ENCODE data around the gene LCN12.

The LCN12 gene

GRCh38 chr9:136913701-136914438 lies 38.2 kb upstream of the LCN12 start:
- FAIRE-seq, result no peak
- TF ChIP-seq CTCF (IDR thresholded peaks at IDR 0.05; ENCODE audit: insufficient read depth, missing control alignments), result no peak

DNA sequence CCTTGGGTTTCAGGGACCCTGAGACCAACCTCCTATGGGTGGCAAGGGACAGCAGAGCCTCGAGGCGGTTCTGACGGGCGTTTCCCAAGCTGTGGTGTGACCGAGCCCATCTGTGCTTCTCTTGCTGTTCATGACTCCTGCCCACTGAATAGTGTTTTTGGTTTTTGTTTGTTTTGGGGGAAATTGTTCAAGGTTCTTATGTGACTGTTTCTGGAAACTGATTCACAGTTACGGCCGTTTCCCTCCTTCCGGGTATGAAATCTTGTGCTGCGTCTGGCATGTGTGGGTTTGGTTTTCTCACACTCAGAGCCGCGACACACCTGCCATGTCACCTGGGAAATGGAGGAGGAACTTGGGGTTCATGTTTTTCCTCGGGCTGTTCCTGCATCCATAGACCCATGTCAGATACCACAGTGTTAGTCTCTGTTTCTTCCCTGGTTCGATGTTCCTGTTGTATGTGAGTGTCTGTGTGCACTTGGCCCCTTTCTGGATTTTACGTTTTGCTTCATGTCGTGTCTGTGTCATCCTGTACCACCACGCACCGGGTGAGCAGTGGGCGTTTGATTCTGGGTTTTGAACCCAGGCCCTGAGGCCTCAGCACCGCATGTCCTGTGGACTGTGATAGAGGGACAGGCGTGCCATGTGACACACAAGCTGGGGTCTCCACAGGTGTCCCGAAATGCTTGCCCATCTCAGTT lies 36.3 kb upstream of the LCN12 start:
- DNase-seq (ENCODE audit: insufficient read length, low spot score), result no peak
- no peak for FAIRE-seq
- no peak for TF ChIP-seq CTCF (IDR thresholded peaks at IDR 0.05; ENCODE audit: insufficient read depth, missing control alignments)

More at GRCh38 chr9:136913701-136914438, 38.2 kb upstream of the LCN12 start:
- no peak for DNase-seq (ENCODE audit: insufficient read length, low spot score)

DNA sequence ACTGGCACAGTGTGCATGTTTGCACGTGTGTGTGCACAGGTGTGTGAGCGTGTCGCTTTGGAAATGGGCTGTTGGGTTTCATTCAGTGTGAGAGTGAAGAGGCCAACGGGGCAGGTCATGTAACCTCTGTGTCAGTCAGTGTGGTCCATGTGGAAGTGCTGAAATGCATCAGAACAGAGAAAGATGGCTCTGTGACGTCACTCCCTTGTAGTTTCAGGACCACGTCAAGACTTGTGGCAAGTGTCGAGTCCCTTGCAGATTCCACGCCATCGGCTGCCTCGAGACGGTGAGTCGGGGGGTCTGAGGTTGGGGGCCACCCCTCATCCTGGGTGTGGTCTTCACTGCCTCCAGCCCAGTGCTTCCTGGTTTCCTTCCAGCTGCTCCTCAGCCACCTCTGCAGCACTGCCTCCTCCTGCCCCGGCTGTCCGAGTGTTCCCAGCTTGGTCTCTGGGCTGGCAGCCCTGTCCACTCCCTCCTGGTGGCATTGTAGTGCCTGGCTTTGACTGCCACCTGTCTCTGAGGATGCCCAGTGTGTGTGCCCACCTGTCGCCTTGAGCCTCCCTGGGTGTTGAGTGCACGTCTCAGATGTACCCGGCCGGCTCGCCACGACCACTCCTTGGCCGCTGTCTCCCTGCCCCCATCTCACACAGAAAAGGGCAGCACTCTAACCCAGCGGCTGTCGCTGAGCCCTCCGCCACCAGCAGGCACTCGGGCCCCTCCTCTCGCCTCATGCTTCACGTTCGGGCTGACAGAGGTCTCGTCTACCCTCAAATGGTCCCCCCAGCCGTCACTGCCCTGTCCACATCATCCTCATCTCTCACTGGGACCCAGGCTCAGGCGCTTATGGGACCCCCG lies 35.5 kb upstream of the LCN12 start:
- TF ChIP-seq CTCF (IDR thresholded peaks at IDR 0.05; ENCODE audit: insufficient read depth, missing control alignments), result no peak
- DNase-seq (ENCODE audit: insufficient read length, low spot score), result no peak
- FAIRE-seq, result no peak

DNA sequence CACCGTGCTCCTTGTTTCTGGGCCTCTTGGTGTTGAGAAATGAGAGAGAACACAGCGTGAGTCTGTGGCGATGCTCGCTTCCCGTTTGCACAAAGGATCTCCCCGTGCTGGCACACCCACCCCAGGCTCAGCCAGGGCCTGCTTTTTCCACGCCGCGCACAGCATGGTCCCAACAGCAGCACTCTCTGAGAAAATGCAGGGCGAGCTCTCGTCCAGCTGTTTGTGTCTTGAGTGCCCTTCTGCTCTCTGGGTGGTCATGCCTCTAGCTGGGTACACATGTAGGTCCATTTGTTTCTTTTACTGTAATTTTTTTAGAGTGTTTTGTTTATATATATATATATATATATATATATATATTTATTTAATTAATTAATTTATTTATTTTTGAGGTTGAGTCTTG lies 34.2 kb upstream of the LCN12 start:
- FAIRE-seq (no peak), DNase-seq (ENCODE audit: insufficient read length, low spot score) (no peak)
- TF ChIP-seq CTCF (IDR thresholded peaks at IDR 0.05; ENCODE audit: insufficient read depth, missing control alignments), result no peak

- FAIRE-seq (no peak), DNase-seq (ENCODE audit: insufficient read length, low spot score) (no peak)
- TF ChIP-seq CTCF (IDR thresholded peaks at IDR 0.05; ENCODE audit: insufficient read depth, missing control alignments), result no peak
Measured at GRCh38 chr9:136920069-136920468, 32.0 kb upstream of the LCN12 start.

GRCh38 chr9:136920734-136921231 lies 31.3 kb upstream of the LCN12 start:
- DNase-seq (ENCODE audit: insufficient read length, low spot score) (no peak), FAIRE-seq (no peak)
- no peak for TF ChIP-seq CTCF (IDR thresholded peaks at IDR 0.05; ENCODE audit: insufficient read depth, missing control alignments)
